PC-9 (cell line): ENCODE results near the gene GXYLT2.

Experiments
- EZH2 ChIP-seq: fragments of 200-600 bp; sonication (generic); IDR thresholded peaks from 2 replicates; pipeline ENCODE4 v1.8.0; 2017; ENCODE audit warnings: antibody characterized with exemption, low read depth
- TF ChIP-seq, protein P1 (sequence below): fragments of 200-600 bp; sonication (generic); conservative IDR thresholded peaks from 2 replicates; pipeline ENCODE4 v1.6.1; 2017; ENCODE audit warnings: mixed run types, antibody characterized with exemption, mild to moderate bottlenecking, moderate library complexity

- TF ChIP-seq, protein P1, sequence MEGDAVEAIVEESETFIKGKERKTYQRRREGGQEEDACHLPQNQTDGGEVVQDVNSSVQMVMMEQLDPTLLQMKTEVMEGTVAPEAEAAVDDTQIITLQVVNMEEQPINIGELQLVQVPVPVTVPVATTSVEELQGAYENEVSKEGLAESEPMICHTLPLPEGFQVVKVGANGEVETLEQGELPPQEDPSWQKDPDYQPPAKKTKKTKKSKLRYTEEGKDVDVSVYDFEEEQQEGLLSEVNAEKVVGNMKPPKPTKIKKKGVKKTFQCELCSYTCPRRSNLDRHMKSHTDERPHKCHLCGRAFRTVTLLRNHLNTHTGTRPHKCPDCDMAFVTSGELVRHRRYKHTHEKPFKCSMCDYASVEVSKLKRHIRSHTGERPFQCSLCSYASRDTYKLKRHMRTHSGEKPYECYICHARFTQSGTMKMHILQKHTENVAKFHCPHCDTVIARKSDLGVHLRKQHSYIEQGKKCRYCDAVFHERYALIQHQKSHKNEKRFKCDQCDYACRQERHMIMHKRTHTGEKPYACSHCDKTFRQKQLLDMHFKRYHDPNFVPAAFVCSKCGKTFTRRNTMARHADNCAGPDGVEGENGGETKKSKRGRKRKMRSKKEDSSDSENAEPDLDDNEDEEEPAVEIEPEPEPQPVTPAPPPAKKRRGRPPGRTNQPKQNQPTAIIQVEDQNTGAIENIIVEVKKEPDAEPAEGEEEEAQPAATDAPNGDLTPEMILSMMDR = no peak
- no peak for TF ChIP-seq EZH2
These were observed 130.5 kb downstream of the GXYLT2 start for GRCh38 chr3:73018298-73018697.
